NB4 (cell line): ENCODE measurements around the gene GLI1.
"Not testable (repeated sequence)": the region's sequence is repeated elsewhere in the genome, so short reads cannot be mapped to it uniquely, and the experiment has no call there.

Experiments used
- DNase-seq: peaks from one replicate; pipeline ENCODE4 v3.0.0; 2010; ENCODE audit warnings: low read depth
- H3K4me3 ChIP-seq: one replicate; pipeline ENCODE4 v1.5.1; 2011; ENCODE audit warnings: mild to moderate bottlenecking, low read depth, low read length, moderate library complexity
- CTCF ChIP-seq: IDR thresholded peaks from one replicate; pipeline ENCODE4 v1.5.1; 2012; ENCODE audit warnings: low read depth, low read length
- MAX ChIP-seq: IDR thresholded peaks from 2 replicates; pipeline ENCODE4 v1.6.1; 2011; ENCODE audit warnings: low read depth, low read length
- MYC ChIP-seq: IDR thresholded peaks from 2 replicates; pipeline ENCODE4 v1.6.1; 2011; ENCODE audit warnings: low read depth, low read length
- POLR2A ChIP-seq: IDR thresholded peaks from 2 replicates; pipeline ENCODE4 v1.6.1; 2011; ENCODE audit warnings: mild to moderate bottlenecking; ENCODE audit not compliant: insufficient read length; ENCODE audit errors: extremely low read depth

Gene GLI1

GRCh38 chr12:57438400-57438799 lies 21.2 kb upstream of the GLI1 start:
- no peak for TF ChIP-seq MYC
- no peak for TF ChIP-seq POLR2A
- no peak for TF ChIP-seq MAX
- no peak for TF ChIP-seq CTCF
- no peak overlapping the region for H3K4me3 ChIP-seq
- no peak for DNase-seq

- H3K4me3 ChIP-seq = no peak overlapping the region
- TF ChIP-seq CTCF (no peak), MAX (no peak), POLR2A (no peak), MYC (no peak)
- DNase-seq = no peak
Observed at GRCh38 chr12:57439762-57440266, 19.8 kb upstream of the GLI1 start.

DNA sequence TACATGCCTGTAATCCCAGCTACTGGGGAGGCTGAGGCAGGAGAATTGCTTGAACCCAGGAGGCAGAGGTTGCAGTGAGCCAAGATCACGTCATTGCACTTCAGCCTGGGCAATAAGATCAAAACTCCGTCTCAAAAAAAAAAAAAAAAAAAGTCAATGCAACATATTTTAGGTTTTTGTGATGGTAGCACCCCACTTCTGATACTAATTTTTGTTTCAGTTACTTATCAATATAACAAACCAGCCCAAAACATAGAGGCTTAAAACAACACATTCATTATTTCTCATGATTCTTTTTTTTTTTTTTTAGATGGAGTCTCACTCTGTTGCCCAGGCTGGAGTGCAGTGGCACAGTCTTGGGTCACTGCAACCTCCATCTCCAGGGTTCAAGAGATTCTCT lies 18.2 kb upstream of the GLI1 start:
- not testable (repeated sequence) for DNase-seq, H3K4me3 ChIP-seq

GRCh38 chr12:57441846-57442427 lies 17.6 kb upstream of the GLI1 start:
- DNase-seq = no peak
- no peak for TF ChIP-seq CTCF
- TF ChIP-seq MYC = no peak
- TF ChIP-seq POLR2A = no peak
- TF ChIP-seq MAX = no peak
- H3K4me3 ChIP-seq = no peak overlapping the region

GRCh38 chr12:57444337-57444736 lies 15.2 kb upstream of the GLI1 start:
- not testable (repeated sequence) for DNase-seq, H3K4me3 ChIP-seq

GRCh38 chr12:57444744-57445143 lies 14.8 kb upstream of the GLI1 start:
- no peak for DNase-seq
- H3K4me3 ChIP-seq = no peak overlapping the region
- no peak for TF ChIP-seq POLR2A
- no peak for TF ChIP-seq MYC
- TF ChIP-seq MAX = no peak
- no peak for TF ChIP-seq CTCF

DNA sequence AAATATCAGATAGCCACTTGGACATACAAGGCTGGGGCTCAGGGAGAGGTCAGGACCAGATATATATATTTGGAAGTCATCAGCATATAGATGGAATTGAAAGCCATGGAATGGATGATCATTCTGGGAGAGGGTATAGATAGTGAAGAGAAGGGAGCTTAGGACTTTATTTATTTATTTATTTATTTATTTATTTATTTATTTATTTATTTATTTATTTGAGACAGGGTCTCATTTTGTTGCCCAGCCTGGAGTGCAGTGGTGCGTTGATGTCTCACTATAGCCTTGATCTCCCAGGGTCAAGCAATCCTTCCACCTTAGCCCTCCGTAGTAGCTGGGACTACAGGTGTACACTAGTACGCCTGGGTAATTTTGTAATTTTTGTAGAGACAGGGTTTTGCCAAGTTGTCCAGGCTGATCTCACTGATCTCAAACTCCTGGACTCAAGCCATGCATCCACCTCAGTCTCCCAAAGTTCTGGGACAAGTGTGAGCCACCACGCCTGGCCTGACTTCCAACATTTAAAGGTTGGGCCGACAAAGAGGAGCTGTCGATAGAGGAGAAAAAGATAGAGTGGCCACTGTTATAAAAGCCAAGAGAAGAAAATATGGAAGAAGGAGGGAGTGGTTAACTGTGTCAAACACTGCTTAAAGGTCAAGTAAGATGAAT lies 13.2 kb upstream of the GLI1 start:
- TF ChIP-seq MYC = no peak
- no peak for TF ChIP-seq POLR2A
- TF ChIP-seq CTCF = no peak
- no peak for TF ChIP-seq MAX
- DNase-seq = no peak
- H3K4me3 ChIP-seq = no peak overlapping the region
